NK-92 (cell line): ENCODE measurements around the gene EXOC3.
"Not testable (repeated sequence)": the region's sequence is repeated elsewhere in the genome, so short reads cannot be mapped to it uniquely, and the experiment has no call there.

ENCODE experiments used
- DNase-seq: peaks from one replicate; lab custom pipeline; 2025; ENCODE audit not compliant: unreplicated experiment; lab: John Stamatoyannopoulos, UW

The EXOC3 gene

GRCh38 chr5:442335-443238 lies at the start of gene EXOC3:
TSS of gene EXOC3 (plus strand) at chr5:443176. CDS start at chr5:446206, 3,030 bp downstream.
- no peak for DNase-seq

- no peak for DNase-seq
Observed at GRCh38 chr5:393846-394275, 49.1 kb upstream of the EXOC3 start.

GRCh38 chr5:394671-395155 lies 48.3 kb upstream of the EXOC3 start:
- DNase-seq, result no peak

- DNase-seq, result no peak
Observed at GRCh38 chr5:395156-395920, 47.6 kb upstream of the EXOC3 start.

- no peak for DNase-seq
Observed at GRCh38 chr5:395921-396530, 47.0 kb upstream of the EXOC3 start.

DNA sequence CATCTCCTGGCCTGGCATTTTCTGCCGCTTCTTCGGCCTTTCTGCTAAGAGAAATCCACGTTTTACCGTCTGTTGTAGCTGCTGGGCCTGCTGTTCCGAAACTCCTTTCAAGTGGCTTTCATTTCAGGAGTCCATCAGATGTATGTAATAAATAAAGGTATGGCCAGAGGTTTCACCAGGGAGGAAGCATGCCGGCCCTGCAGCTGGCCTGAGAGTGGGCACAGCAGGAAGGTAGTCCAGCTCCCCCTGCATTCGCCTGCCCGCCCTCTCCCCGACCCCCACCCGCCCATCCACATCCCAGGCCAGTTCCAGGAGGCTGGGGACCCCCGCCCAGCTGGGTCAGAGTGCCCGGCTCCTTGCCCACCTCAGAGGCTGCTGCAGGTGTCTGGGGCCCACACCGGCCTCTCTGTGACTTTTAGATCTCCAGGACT lies 46.4 kb upstream of the EXOC3 start:
- no peak for DNase-seq

DNA sequence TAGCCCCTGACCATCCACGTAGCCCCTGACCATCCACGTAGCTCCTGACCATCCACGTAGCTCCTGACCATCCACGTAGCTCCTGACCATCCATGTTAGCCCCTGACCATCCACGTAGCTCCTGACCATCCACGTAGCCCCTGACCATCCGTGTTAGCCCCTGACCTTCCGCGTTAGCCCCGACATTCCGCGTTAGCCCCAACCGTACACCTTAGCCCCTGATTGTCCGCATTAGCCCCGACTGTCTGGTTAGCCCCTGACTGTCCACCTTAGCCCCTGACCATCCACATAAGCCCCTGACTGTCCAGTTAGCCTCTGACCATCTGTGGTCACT lies 44.9 kb upstream of the EXOC3 start:
- not testable (repeated sequence) for DNase-seq

DNA sequence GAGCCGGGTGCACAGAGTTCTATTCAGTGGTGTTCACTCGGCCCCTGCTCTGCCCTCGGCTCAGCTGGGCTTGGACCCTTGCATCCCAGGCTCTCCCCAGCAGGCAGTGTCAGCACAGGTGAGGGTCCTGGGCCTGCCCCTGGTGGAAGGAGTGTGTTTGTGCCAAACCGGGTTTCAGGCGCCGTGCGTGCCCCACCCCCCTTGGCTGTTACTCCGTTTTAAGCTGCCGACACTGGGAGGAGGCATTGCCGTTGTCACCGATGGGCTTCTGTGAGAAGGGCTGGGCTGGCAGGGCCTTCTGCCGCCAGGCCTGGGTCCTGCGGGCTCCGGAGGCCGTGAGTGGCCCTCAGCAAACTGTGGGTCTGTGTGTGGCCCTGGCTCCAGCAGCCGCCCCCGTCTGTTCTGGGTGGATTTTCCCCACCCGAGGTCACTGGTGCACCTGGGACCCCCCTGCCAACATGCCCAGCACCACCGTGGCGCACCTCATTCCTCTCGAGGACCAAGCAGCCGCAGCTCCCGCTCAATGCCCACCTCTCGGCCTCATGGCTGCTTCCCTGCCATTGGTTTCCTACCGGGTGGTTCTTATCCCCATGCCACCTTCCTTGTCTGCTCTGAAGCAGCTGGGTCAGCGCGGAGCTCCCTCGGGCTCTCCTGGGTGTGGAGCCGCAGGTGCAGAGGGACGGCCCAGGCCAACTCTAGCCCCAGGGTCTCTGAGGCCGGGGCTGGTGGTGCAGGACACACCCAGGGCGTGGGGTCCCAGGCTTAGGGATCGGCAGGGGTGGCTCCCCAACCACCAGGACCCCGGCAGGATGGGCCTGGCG lies 44.3 kb upstream of the EXOC3 start:
- DNase-seq, result no peak

DNA sequence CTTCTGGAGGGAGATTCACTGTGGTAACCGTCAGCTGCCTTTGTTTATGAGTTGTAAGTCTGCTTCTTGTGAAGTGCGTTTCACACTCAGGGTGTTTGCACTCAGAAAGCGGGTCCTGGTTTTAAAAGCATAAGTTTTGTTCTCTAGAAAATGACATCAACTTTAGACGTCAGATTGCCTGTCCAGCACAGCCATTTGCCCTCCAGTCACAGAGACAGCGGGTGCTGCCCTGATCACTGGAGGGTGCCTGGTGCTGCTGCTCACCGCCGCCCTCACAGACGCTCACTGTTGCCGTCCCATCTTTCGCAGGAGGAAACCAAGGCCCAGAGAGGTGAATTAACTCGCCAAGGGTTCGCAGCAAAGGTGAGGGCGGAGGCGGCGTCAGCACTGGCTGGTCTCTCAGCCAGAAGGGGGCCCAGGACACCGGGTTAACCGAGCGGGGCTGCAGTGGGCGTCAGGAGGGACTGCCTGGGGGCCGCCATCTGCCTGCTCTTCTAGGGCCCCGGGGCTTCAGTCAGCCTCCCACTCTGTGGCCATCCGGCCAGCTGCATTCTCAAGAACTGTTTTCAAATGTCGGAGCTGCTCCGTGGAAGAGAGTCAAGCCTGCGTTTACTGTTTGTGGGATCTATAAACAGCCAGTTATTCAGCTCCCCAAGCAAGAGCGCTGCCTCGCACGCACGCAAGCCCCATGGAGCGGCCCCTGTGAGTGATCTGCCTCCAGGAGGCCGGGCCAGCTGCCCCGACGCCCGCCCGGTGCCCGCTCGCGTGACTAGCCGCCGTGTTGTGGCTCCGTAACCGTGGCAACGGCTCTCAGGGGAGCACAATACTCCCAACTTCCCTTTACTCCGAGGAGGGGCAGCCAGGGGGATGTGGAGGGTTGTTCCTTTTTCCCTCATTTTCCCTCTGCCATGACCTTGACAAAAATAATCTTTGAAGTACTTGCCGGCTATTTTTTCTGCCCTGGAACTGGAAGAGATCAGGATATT lies 43.4 kb upstream of the EXOC3 start:
- no peak for DNase-seq

DNA sequence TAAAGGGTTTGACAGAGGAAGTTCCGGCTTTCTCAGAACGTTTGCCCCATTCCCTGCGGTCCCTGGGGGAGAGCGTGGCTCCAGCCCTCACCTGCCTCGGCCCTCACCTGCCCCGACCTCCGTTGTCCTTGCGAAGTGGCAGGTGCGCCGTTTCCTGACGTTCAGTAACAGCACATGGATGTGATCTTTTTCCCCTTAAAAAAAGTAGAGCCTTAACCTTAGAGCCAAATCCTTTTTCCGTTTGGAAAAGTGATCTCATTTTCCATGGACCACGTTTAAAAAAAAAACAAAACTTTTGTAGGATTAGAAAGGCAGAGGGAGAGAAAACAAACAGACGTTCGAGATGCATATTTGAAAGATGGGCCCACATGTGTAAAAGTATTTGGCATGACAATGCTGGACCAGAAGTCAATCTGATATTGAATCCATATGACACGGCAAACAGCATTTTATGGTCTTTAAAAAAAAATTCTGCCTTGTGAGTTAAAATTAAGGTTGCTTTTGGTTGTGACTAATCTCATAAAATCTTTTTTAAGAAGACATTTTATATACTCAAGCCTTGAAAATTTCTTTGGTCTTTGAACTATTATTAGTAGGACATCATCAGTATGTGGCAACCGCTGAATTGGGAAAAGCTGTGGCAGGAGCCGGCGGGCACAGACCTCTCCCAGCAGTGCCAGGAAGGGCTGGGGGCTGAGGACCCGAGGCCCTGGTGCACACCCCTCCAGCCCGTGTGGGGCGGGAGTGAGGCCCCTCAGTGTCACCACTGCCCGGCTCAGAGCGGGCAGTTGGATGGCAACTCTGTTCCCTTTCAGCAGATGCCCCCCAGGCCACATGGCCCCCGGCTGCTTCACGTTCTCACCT lies 42.5 kb upstream of the EXOC3 start:
- DNase-seq, result no peak

GRCh38 chr5:401146-402034 lies 41.6 kb upstream of the EXOC3 start:
- DNase-seq, result no peak

- not testable (repeated sequence) for DNase-seq
Observed at GRCh38 chr5:402219-402614, 40.8 kb upstream of the EXOC3 start.

GRCh38 chr5:402615-403359 lies 40.2 kb upstream of the EXOC3 start:
- DNase-seq, result no peak

- no peak for DNase-seq
Observed at GRCh38 chr5:403995-404394, 39.0 kb upstream of the EXOC3 start.

GRCh38 chr5:404666-405241 lies 38.2 kb upstream of the EXOC3 start:
- DNase-seq, result no peak

DNA sequence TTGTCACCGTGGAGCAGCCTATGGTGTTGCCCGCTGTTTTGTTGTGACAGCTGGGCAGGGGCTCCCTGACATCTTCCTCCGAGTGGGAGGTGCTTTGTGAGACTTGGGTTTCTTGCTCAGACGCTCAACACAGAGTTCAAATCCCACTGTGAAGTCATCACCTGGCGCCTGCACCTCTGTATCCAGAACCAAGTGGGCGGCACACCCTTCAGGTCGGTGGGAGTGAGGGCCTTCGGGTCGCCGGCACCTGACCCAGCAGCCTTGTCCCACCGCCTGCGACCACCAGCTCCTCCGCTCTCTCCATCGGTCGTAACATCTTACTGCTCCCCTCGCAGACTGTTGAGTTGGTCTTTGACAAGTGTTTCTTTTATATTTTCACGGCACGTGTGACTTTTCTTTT lies 37.6 kb upstream of the EXOC3 start:
- no peak for DNase-seq

GRCh38 chr5:406041-406440 lies 36.9 kb upstream of the EXOC3 start:
- DNase-seq, result no peak
